Measurements from ENCODE around the gene CXCL16.
"Not testable (repeated sequence)": the region's sequence is repeated elsewhere in the genome, so short reads cannot be mapped to it uniquely, and the experiment has no call there.

The CXCL16 gene

GRCh38 chr17:4703330-4703691, 36.4 kb downstream of the CXCL16 start:
- peak overlapping the region; percentile 65 for H3K4me2 ChIP-seq (ENCODE audit: low read length)
- no peaks in the 10 kb centered on the region for H3K36me3 ChIP-seq (ENCODE audit: control insufficient read depth in 1 of 2, insufficient read depth in 2 of 2, low read length in 2 of 2)
- H2BK120ac ChIP-seq (ENCODE audit: insufficient read depth, low read length, poor library complexity) = no peak overlapping the region
- no peak overlapping the region for H2AK5ac ChIP-seq (ENCODE audit: low read length)
- no peak overlapping the region for H4K12ac ChIP-seq (ENCODE audit: low read depth, low read length)
- H3K23ac ChIP-seq (ENCODE audit: low read length) = no peak overlapping the region
- H4K8ac ChIP-seq (ENCODE audit: low read depth, low read length) = peak overlapping the region; percentile 80
- H3K4me3 ChIP-seq (ENCODE audit: low read depth, low read length) = peak overlapping the region; percentile 90
- H3K27me3 ChIP-seq (ENCODE audit: insufficient read depth, low read length) = no peaks in the 10 kb centered on the region
- no peak overlapping the region for H4K91ac ChIP-seq (ENCODE audit: low read depth, low read length)
- peak overlapping the region; percentile 66 for H3K4ac ChIP-seq (ENCODE audit: low read depth, low read length)
- H3K4me1 ChIP-seq (ENCODE audit: control insufficient read depth in 1 of 2, insufficient read depth in 2 of 2, low read length in 2 of 2) = peaks cover 4 to 8% of the 10 kb centered on the region in 2 experiments
- no peak overlapping the region for H2BK12ac ChIP-seq (ENCODE audit: low read length)
- no peak overlapping the region for H2BK5ac ChIP-seq (ENCODE audit: low read depth, low read length, poor library complexity)
- no peak overlapping the region for H3K27ac ChIP-seq (ENCODE audit: low read depth, low read length)
- H2AFZ ChIP-seq (ENCODE audit: insufficient read depth, low read length, poor library complexity) = peak overlapping the region; percentile 21
- H3K79me1 ChIP-seq (ENCODE audit: low read length) = peaks cover 4% of the 10 kb centered on the region
- H3K79me2 ChIP-seq (ENCODE audit: control insufficient read depth, insufficient read depth, low read length, poor library complexity) = peaks cover 6% of the 10 kb centered on the region
- no peak for DNase-seq
- no peak overlapping the region for H3K14ac ChIP-seq (ENCODE audit: low read length)
- no CpG with 5 or more reads among the region's 15 CpGs for WGBS (ENCODE audit: extremely low coverage, insufficient coverage, insufficient read length)
- no peak overlapping the region for H3K18ac ChIP-seq (ENCODE audit: low read length)
- peak overlapping the region; percentile 88 for H3K9ac ChIP-seq (ENCODE audit: low read length)
- H3K9me3 ChIP-seq (ENCODE audit: insufficient read depth, low read depth, low read length) = peaks cover 2% of the 10 kb centered on the region

- Histone ChIP-seq H3K79me2 (ENCODE audit: control insufficient read depth, insufficient read depth, low read length, poor library complexity) (peaks cover 6% of the 10 kb centered on the region), H2BK5ac (ENCODE audit: low read depth, low read length, poor library complexity) (no peak overlapping the region), H3K18ac (ENCODE audit: low read length) (no peak overlapping the region), H2BK12ac (ENCODE audit: low read length) (no peak overlapping the region), H3K27ac (ENCODE audit: low read depth, low read length) (no peak overlapping the region), H2AFZ (ENCODE audit: insufficient read depth, low read length, poor library complexity) (no peak overlapping the region), H3K27me3 (ENCODE audit: insufficient read depth, low read length) (no peaks in the 10 kb centered on the region), H4K91ac (ENCODE audit: low read depth, low read length) (no peak overlapping the region), H3K79me1 (ENCODE audit: low read length) (peaks cover 4% of the 10 kb centered on the region), H3K9me3 (ENCODE audit: insufficient read depth, low read depth, low read length) (no peaks in the 10 kb centered on the region), H3K9ac (ENCODE audit: low read length) (no peak overlapping the region), H3K36me3 (ENCODE audit: control insufficient read depth in 1 of 2, insufficient read depth in 2 of 2, low read length in 2 of 2) (no peaks in the 10 kb centered on the region), H3K14ac (ENCODE audit: low read length) (no peak overlapping the region), H3K23ac (ENCODE audit: low read length) (no peak overlapping the region), H4K12ac (ENCODE audit: low read depth, low read length) (no peak overlapping the region), H3K4me3 (ENCODE audit: low read depth, low read length) (no peak overlapping the region), H4K8ac (ENCODE audit: low read depth, low read length) (no peak overlapping the region), H2AK5ac (ENCODE audit: low read length) (no peak overlapping the region), H3K4me1 (ENCODE audit: control insufficient read depth in 1 of 2, insufficient read depth in 2 of 2, low read length in 2 of 2) (peaks cover 4 to 8% of the 10 kb centered on the region in 2 experiments), H3K4me2 (ENCODE audit: low read length) (no peak overlapping the region), H2BK120ac (ENCODE audit: insufficient read depth, low read length, poor library complexity) (no peak overlapping the region), H3K4ac (ENCODE audit: low read depth, low read length) (peak overlapping the region; percentile 18)
- WGBS (ENCODE audit: extremely low coverage, insufficient coverage, insufficient read length) = no CpG with 5 or more reads among the region's 1 CpG
- no peak for DNase-seq
These were observed 38.6 kb downstream of the CXCL16 start for GRCh38 chr17:4701116-4701515.

- not testable (repeated sequence) for H3K79me2 ChIP-seq (ENCODE audit: control insufficient read depth, insufficient read depth, low read length, poor library complexity); H3K18ac ChIP-seq (ENCODE audit: low read length); H3K4me2 ChIP-seq (ENCODE audit: low read length); H3K79me1 ChIP-seq (ENCODE audit: low read length); H3K9ac ChIP-seq (ENCODE audit: low read length); H3K9me3 ChIP-seq (ENCODE audit: insufficient read depth, low read depth, low read length); H3K4me1 ChIP-seq (ENCODE audit: control insufficient read depth in 1 of 2, insufficient read depth in 2 of 2, low read length in 2 of 2); H3K27me3 ChIP-seq (ENCODE audit: insufficient read depth, low read length); H3K14ac ChIP-seq (ENCODE audit: low read length); H2BK12ac ChIP-seq (ENCODE audit: low read length); H2AFZ ChIP-seq (ENCODE audit: insufficient read depth, low read length, poor library complexity); DNase-seq; H2AK5ac ChIP-seq (ENCODE audit: low read length); H4K91ac ChIP-seq (ENCODE audit: low read depth, low read length); H3K4ac ChIP-seq (ENCODE audit: low read depth, low read length); H4K8ac ChIP-seq (ENCODE audit: low read depth, low read length); H2BK120ac ChIP-seq (ENCODE audit: insufficient read depth, low read length, poor library complexity); H3K27ac ChIP-seq (ENCODE audit: low read depth, low read length); H2BK5ac ChIP-seq (ENCODE audit: low read depth, low read length, poor library complexity); H3K4me3 ChIP-seq (ENCODE audit: low read depth, low read length); H3K23ac ChIP-seq (ENCODE audit: low read length); H3K36me3 ChIP-seq (ENCODE audit: control insufficient read depth in 1 of 2, insufficient read depth in 2 of 2, low read length in 2 of 2); H4K12ac ChIP-seq (ENCODE audit: low read depth, low read length)
- no CpG with 5 or more reads among the region's 13 CpGs for WGBS (ENCODE audit: extremely low coverage, insufficient coverage, insufficient read length)
These were observed 40.2 kb downstream of the CXCL16 start for GRCh38 chr17:4699401-4700056.

GRCh38 chr17:4696437-4696805, 43.3 kb downstream of the CXCL16 start:
- Histone ChIP-seq H3K23ac (ENCODE audit: low read length) (no peak overlapping the region), H2BK12ac (ENCODE audit: low read length) (no peak overlapping the region), H3K14ac (ENCODE audit: low read length) (no peak overlapping the region), H3K79me1 (ENCODE audit: low read length) (no peaks in the 10 kb centered on the region), H3K27ac (ENCODE audit: low read depth, low read length) (no peak overlapping the region), H4K8ac (ENCODE audit: low read depth, low read length) (no peak overlapping the region), H3K4ac (ENCODE audit: low read depth, low read length) (no peak overlapping the region), H3K4me1 (ENCODE audit: control insufficient read depth in 1 of 2, insufficient read depth in 2 of 2, low read length in 2 of 2) (no peaks in the 10 kb centered on the region), H3K9me3 (ENCODE audit: insufficient read depth, low read depth, low read length) (no peaks in the 10 kb centered on the region), H4K12ac (ENCODE audit: low read depth, low read length) (no peak overlapping the region), H2AK5ac (ENCODE audit: low read length) (no peak overlapping the region), H3K4me3 (ENCODE audit: low read depth, low read length) (no peak overlapping the region), H3K18ac (ENCODE audit: low read length) (no peak overlapping the region), H3K27me3 (ENCODE audit: insufficient read depth, low read length) (no peaks in the 10 kb centered on the region), H3K9ac (ENCODE audit: low read length) (no peak overlapping the region), H3K36me3 (ENCODE audit: control insufficient read depth in 1 of 2, insufficient read depth in 2 of 2, low read length in 2 of 2) (peaks cover 0 to 5% of the 10 kb centered on the region in 2 experiments), H3K4me2 (ENCODE audit: low read length) (no peak overlapping the region), H4K91ac (ENCODE audit: low read depth, low read length) (no peak overlapping the region), H3K79me2 (ENCODE audit: control insufficient read depth, insufficient read depth, low read length, poor library complexity) (no peaks in the 10 kb centered on the region), H2AFZ (ENCODE audit: insufficient read depth, low read length, poor library complexity) (no peak overlapping the region), H2BK5ac (ENCODE audit: low read depth, low read length, poor library complexity) (no peak overlapping the region), H2BK120ac (ENCODE audit: insufficient read depth, low read length, poor library complexity) (no peak overlapping the region)
- WGBS (ENCODE audit: extremely low coverage, insufficient coverage, insufficient read length) = no CpG with 5 or more reads among the region's 6 CpGs
- no peak for DNase-seq

Measured in trophoblast cell (in vitro differentiated cells and primary cell).